Activated naive CD8-positive, alpha-beta T cell treated with anti-CD3 and anti-CD28 coated beads, Interleukin-2, amount 10 ng/mL, durations not matched to agents 7 days and 5 days (primary cell): ENCODE results near the gene TCIRG1. TPM values are rescaled to one million over a fixed set of nuclear protein-coding genes. Genes with fewer than 3 reads are reported as not detected.

Experiments
- ATAC-seq: fragments of 150-1000 bp; cut with Tn5 transposase; one replicate; pipeline ENCODE4 v1.10.0; 2021; ENCODE audit warnings: low read depth, moderate library complexity
- POLR2A ChIA-PET: fragments of 350-600 bp; sonication (Branson Sonifier 250); formaldehyde crosslinking; loops from one replicate; lab custom pipeline; 2021; ENCODE audit warnings: antibody characterized with exemption; lab: Charles Lee
- DNase-seq: peaks from one replicate; pipeline ENCODE4 v3.0.0; 2021
- H3K27ac Mint-ChIP-seq: one replicate; pipeline ENCODE4 v1.8.0; 2022; ENCODE audit warnings: mild to moderate bottlenecking, mixed read lengths
- H3K27me3 Mint-ChIP-seq: one replicate; pipeline ENCODE4 v1.8.0; 2022; ENCODE audit warnings: mild to moderate bottlenecking, moderate library complexity, mixed read lengths
- H3K36me3 Mint-ChIP-seq: one replicate; pipeline ENCODE4 v1.8.0; 2021; ENCODE audit warnings: mild to moderate bottlenecking, mixed read lengths
- H3K4me1 Mint-ChIP-seq: one replicate; pipeline ENCODE4 v1.8.0; 2021; ENCODE audit warnings: mixed read lengths
- H3K4me3 Mint-ChIP-seq: one replicate; pipeline ENCODE4 v1.8.0; 2022; ENCODE audit warnings: mild to moderate bottlenecking, moderate library complexity, mixed read lengths
- H3K9me3 Mint-ChIP-seq: one replicate; pipeline ENCODE4 v1.8.0; 2021; ENCODE audit warnings: mixed read lengths
- total RNA-seq, 2 experiments: library from RNA; stranded (reverse); gene quantifications; one replicate each; pipeline ENCODE4 v1.2.3, GENCODE V29; 2021

Gene TCIRG1
- total RNA-seq, 2 experiments from 2014 or later = 297 to 308 TPM

- Mint-ChIP-seq H3K4me1 (peaks cover 19% of the 10 kb centered on the region), H3K36me3 (no peaks in the 10 kb centered on the region), H3K4me3 (peak overlapping the region; percentile 97), H3K9me3 (no peaks in the 10 kb centered on the region), H3K27ac (peak overlapping the region; percentile 96), H3K27me3 (no peaks in the 10 kb centered on the region)
- POLR2A ChIA-PET = interaction anchor here (0.7 to 2.5 kb wide), 4 partner anchors 10 to 1772 kb away, joined by 3 to 15 read pairs (median 3); partner anchors contain the start of gene NDUFS8
- DNase-seq (peak; percentile 70), ATAC-seq (peak; percentile 37)
Measured at GRCh38 chr11:68040101-68040956, 1.5 kb downstream of the TCIRG1 start.

- POLR2A ChIA-PET = interaction anchor here (0.6 to 2.5 kb wide), 3 partner anchors 10 to 85 kb away, joined by 3 to 15 read pairs (median 4); partner anchors contain the start of gene NDUFS8
- no peaks in the 10 kb centered on the region for H3K27me3 Mint-ChIP-seq
- no peaks in the 10 kb centered on the region for H3K36me3 Mint-ChIP-seq
- H3K4me3 Mint-ChIP-seq = peak overlapping the region; percentile 97
- no peaks in the 10 kb centered on the region for H3K9me3 Mint-ChIP-seq
- peak overlapping the region; percentile 96 for H3K27ac Mint-ChIP-seq
- DNase-seq = no peak
- peaks cover 16% of the 10 kb centered on the region for H3K4me1 Mint-ChIP-seq
- no peak for ATAC-seq
Measured at GRCh38 chr11:68040957-68041591, 2.2 kb downstream of the TCIRG1 start.

- H3K27me3 Mint-ChIP-seq = no peaks in the 10 kb centered on the region
- peak overlapping the region; percentile 66 for H3K27ac Mint-ChIP-seq
- no peak for DNase-seq
- POLR2A ChIA-PET = interaction anchor here (0.6 to 1.7 kb wide), 3 partner anchors 10 to 84 kb away, joined by 3 to 10 read pairs (median 4); no protein-coding TSS in a partner anchor
- peak overlapping the region; percentile 42 for H3K4me3 Mint-ChIP-seq
- ATAC-seq = no peak
- no peaks in the 10 kb centered on the region for H3K9me3 Mint-ChIP-seq
- peaks cover 1% of the 10 kb centered on the region for H3K36me3 Mint-ChIP-seq
- H3K4me1 Mint-ChIP-seq = peaks cover 13% of the 10 kb centered on the region
Measured at GRCh38 chr11:68041617-68042218, 2.9 kb downstream of the TCIRG1 start.

GRCh38 chr11:68042219-68043028, 3.6 kb downstream of the TCIRG1 start:
- Mint-ChIP-seq H3K4me3 (no peak overlapping the region), H3K4me1 (peaks cover 6% of the 10 kb centered on the region), H3K36me3 (peaks cover 2% of the 10 kb centered on the region), H3K27me3 (no peaks in the 10 kb centered on the region), H3K9me3 (no peaks in the 10 kb centered on the region), H3K27ac (no peak overlapping the region)
- POLR2A ChIA-PET = interaction anchor here (1.0 to 1.7 kb wide), 2 partner anchors 9 to 57 kb away, joined by 3 to 10 read pairs; no protein-coding TSS in a partner anchor
- ATAC-seq = no peak
- DNase-seq = no peak

GRCh38 chr11:68043029-68043348, 4.2 kb downstream of the TCIRG1 start:
- Mint-ChIP-seq H3K4me1 (peaks cover 3% of the 10 kb centered on the region), H3K36me3 (peaks cover 2% of the 10 kb centered on the region), H3K4me3 (no peak overlapping the region), H3K27ac (no peak overlapping the region), H3K27me3 (no peaks in the 10 kb centered on the region), H3K9me3 (no peaks in the 10 kb centered on the region)
- ATAC-seq = no peak
- POLR2A ChIA-PET = interaction anchor here (1.7 kb wide), 1 partner anchor 9 kb away, joined by 10 read pairs; no protein-coding TSS in a partner anchor
- no peak for DNase-seq

GRCh38 chr11:68043349-68044144, 4.7 kb downstream of the TCIRG1 start:
- H3K4me1 Mint-ChIP-seq = peaks cover 3% of the 10 kb centered on the region
- H3K36me3 Mint-ChIP-seq = peaks cover 2% of the 10 kb centered on the region
- POLR2A ChIA-PET = no interaction called here
- no peaks in the 10 kb centered on the region for H3K9me3 Mint-ChIP-seq
- DNase-seq (no peak), ATAC-seq (no peak)
- H3K4me3 Mint-ChIP-seq = no peak overlapping the region
- no peaks in the 10 kb centered on the region for H3K27me3 Mint-ChIP-seq
- H3K27ac Mint-ChIP-seq = no peak overlapping the region

- DNase-seq = no peak
- POLR2A ChIA-PET = no interaction called here
- H3K27ac Mint-ChIP-seq = no peak overlapping the region
Measured at GRCh38 chr11:68044145-68044813, 5.5 kb downstream of the TCIRG1 start.

GRCh38 chr11:68044898-68045351, 6.1 kb downstream of the TCIRG1 start:
- H3K4me1 Mint-ChIP-seq = peaks cover 3% of the 10 kb centered on the region
- H3K9me3 Mint-ChIP-seq = no peaks in the 10 kb centered on the region
- H3K27ac Mint-ChIP-seq = no peak overlapping the region
- DNase-seq (no peak), ATAC-seq (no peak)
- no peak overlapping the region for H3K4me3 Mint-ChIP-seq
- no peaks in the 10 kb centered on the region for H3K27me3 Mint-ChIP-seq
- POLR2A ChIA-PET = no interaction called here
- peaks cover 2% of the 10 kb centered on the region for H3K36me3 Mint-ChIP-seq

More at GRCh38 chr11:68044145-68044813, 5.5 kb downstream of the TCIRG1 start:
- Mint-ChIP-seq H3K4me3 (no peak overlapping the region), H3K9me3 (no peaks in the 10 kb centered on the region), H3K27me3 (no peaks in the 10 kb centered on the region), H3K36me3 (peaks cover 2% of the 10 kb centered on the region), H3K4me1 (peaks cover 3% of the 10 kb centered on the region)
- ATAC-seq = no peak

- ATAC-seq (no peak), DNase-seq (no peak)
- no peaks in the 10 kb centered on the region for H3K4me1 Mint-ChIP-seq
- no peaks in the 10 kb centered on the region for H3K9me3 Mint-ChIP-seq
- H3K27ac Mint-ChIP-seq = no peak overlapping the region
- no peak overlapping the region for H3K4me3 Mint-ChIP-seq
- H3K36me3 Mint-ChIP-seq = peaks cover 9% of the 10 kb centered on the region
- POLR2A ChIA-PET = interaction anchor here (0.7 kb wide), 1 partner anchor 11 kb away, joined by 4 read pairs; no protein-coding TSS in a partner anchor
- H3K27me3 Mint-ChIP-seq = no peaks in the 10 kb centered on the region
Measured at GRCh38 chr11:68047437-68048290, 8.8 kb downstream of the TCIRG1 start.

GRCh38 chr11:68048681-68049508, 10.1 kb downstream of the TCIRG1 start:
- no peaks in the 10 kb centered on the region for H3K27me3 Mint-ChIP-seq
- H3K9me3 Mint-ChIP-seq = no peaks in the 10 kb centered on the region
- no peak overlapping the region for H3K27ac Mint-ChIP-seq
- POLR2A ChIA-PET = no interaction called here
- H3K4me3 Mint-ChIP-seq = no peak overlapping the region
- no peaks in the 10 kb centered on the region for H3K4me1 Mint-ChIP-seq
- H3K36me3 Mint-ChIP-seq = peaks cover 13% of the 10 kb centered on the region
- ATAC-seq = no peak
- no peak for DNase-seq
